HEK293 (cell line): ENCODE results near the gene RFESD.

Source experiments
- CTCF ChIA-PET: fragments of 350-600 bp; formaldehyde crosslinking; extraction: SDS; loops from one replicate; lab custom pipeline; 2021; ENCODE audit warnings: antibody characterized with exemption; lab: Yijun Ruan, JAX
- POLR2A ChIA-PET: fragments of 300-600 bp; formaldehyde crosslinking; extraction: SDS; loops from one replicate; lab custom pipeline; 2020; ENCODE audit warnings: antibody characterized with exemption, inconsistent platforms; lab: Yijun Ruan, JAX
- H3K27ac ChIP-seq: fragments of 200-500 bp; sonication (Bioruptor generic); 2 replicates; pipeline ENCODE4 v1.5.1; 2014; ENCODE audit warnings: low read depth, low read length, control low read depth, inconsistent platforms; ENCODE audit errors: extremely low read depth
- H3K36me3 ChIP-seq, 2 experiments: fragments of 200-500 bp in 1 of 2; sonication (Bioruptor generic) in 1 of 2; 1 replicate in 1 of 2; 2 replicates in 1 of 2; pipeline ENCODE4 v1.5.1; 2014 to 2017; ENCODE audit warnings: inconsistent platforms in 2 of 2, low read length in 2 of 2; ENCODE audit not compliant: control insufficient read depth in 2 of 2, insufficient read depth in 1 of 2
- H3K4me1 ChIP-seq: fragments of 200-500 bp; sonication (Bioruptor generic); 2 replicates; pipeline ENCODE4 v1.5.1; 2014; ENCODE audit warnings: mild to moderate bottlenecking, low read length, inconsistent platforms; ENCODE audit not compliant: control insufficient read depth, insufficient read depth
- H3K4me3 ChIP-seq: 2 replicates; pipeline ENCODE4 v1.5.1; 2011; ENCODE audit warnings: low read depth, mild to moderate bottlenecking, control low read depth, low read length, moderate library complexity
- H3K9me3 ChIP-seq: fragments of 200-500 bp; sonication (Bioruptor generic); 2 replicates; pipeline ENCODE4 v1.5.1; 2014; ENCODE audit warnings: low read depth, low read length, inconsistent platforms; ENCODE audit not compliant: control insufficient read depth, insufficient read depth
- IKZF3 ChIP-seq: fragments of 450-650 bp; IDR thresholded peaks from 2 replicates; pipeline ENCODE4 v1.5.0; 2018; ENCODE audit warnings: missing biosample characterization, mild to moderate bottlenecking, missing genetic modification characterization, moderate library complexity
- KLF9 ChIP-seq: fragments of 450-650 bp; formaldehyde crosslinking; IDR thresholded peaks from 2 replicates; pipeline ENCODE4 v1.5.1; 2016; ENCODE audit warnings: missing biosample characterization, missing genetic modification characterization, low read depth
- ZEB2 ChIP-seq: fragments of 450-650 bp; formaldehyde crosslinking; IDR thresholded peaks from 2 replicates; pipeline ENCODE4 v1.5.1; 2016; ENCODE audit warnings: missing biosample characterization, missing genetic modification characterization
- ZFP37 ChIP-seq: fragments of 450-650 bp; formaldehyde crosslinking; IDR thresholded peaks from 2 replicates; pipeline ENCODE4 v1.5.1; 2016; ENCODE audit warnings: missing biosample characterization, missing genetic modification characterization
- ZNF2 ChIP-seq: fragments of 450-650 bp; formaldehyde crosslinking; IDR thresholded peaks from 2 replicates; pipeline ENCODE4 v1.5.1; 2016; ENCODE audit warnings: missing biosample characterization, missing genetic modification characterization
- ZNF302 ChIP-seq: fragments of 450-650 bp; formaldehyde crosslinking; IDR thresholded peaks from 2 replicates; pipeline ENCODE4 v1.5.1; 2016; ENCODE audit warnings: missing biosample characterization, missing genetic modification characterization, low read depth
- ZNF571 ChIP-seq: fragments of 450-650 bp; formaldehyde crosslinking; IDR thresholded peaks from 2 replicates; pipeline ENCODE4 v1.5.0; 2017; ENCODE audit warnings: missing biosample characterization, missing genetic modification characterization
- ZNF707 ChIP-seq: fragments of 450-650 bp; formaldehyde crosslinking; IDR thresholded peaks from 2 replicates; pipeline ENCODE4 v1.5.1; 2016; ENCODE audit warnings: missing biosample characterization, missing genetic modification characterization
- TF ChIP-seq, protein P1 (sequence below): fragments of 450-650 bp; formaldehyde crosslinking; IDR thresholded peaks from 2 replicates; pipeline ENCODE4 v1.5.1; 2016; ENCODE audit warnings: missing biosample characterization, missing genetic modification characterization, borderline replicate concordance
- TF ChIP-seq, protein P2 (sequence below): fragments of 450-650 bp; formaldehyde crosslinking; conservative IDR thresholded peaks from 2 replicates; pipeline ENCODE4 v1.5.1; 2016; ENCODE audit warnings: low read depth, missing biosample characterization, missing genetic modification characterization
- TF ChIP-seq, protein P3 (sequence below): fragments of 450-650 bp; formaldehyde crosslinking; IDR thresholded peaks from 2 replicates; pipeline ENCODE4 v1.5.1; 2016; ENCODE audit warnings: missing biosample characterization, missing genetic modification characterization
- TF ChIP-seq, protein P4 (sequence below): fragments of 450-650 bp; formaldehyde crosslinking; IDR thresholded peaks from 2 replicates; pipeline ENCODE4 v1.5.1; 2016; ENCODE audit warnings: missing biosample characterization, missing genetic modification characterization, borderline replicate concordance

RFESD gene

DNA sequence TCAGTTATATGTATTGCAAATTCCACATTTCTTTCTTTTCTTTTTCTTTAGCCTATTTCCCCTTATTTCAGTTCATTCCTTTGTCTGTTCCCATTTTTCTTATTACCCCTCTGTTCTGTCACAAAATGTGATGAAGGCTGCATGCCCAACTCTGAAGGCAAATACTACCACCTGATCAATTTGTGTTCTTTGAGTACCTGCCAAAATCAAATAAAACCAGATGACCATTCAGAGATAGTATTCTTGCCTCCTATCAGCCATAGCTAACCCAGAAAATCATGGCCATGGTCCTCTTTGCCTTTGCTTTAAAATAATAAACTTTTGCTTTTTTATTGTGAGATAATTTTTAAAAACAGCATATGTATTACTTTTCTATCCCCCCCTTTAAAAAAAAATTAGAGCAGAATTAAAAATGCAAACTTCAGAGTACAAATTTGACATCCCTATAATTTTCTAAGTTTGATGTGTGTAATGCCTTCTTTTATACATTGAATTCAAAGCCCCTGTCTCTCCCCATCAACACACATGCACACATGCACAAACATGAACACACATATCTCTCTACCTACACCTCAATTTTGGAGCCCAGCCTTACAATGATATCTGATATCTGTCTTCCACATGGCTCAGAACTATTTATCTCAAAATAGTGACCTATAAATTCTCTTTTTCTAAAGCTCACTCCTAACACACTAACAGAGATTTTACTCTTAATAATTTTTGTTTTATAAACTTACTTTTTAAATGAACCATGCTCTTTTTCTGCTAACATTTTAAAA lies 3.5 kb downstream of the RFESD start (continued):
- TF ChIP-seq, protein P1, sequence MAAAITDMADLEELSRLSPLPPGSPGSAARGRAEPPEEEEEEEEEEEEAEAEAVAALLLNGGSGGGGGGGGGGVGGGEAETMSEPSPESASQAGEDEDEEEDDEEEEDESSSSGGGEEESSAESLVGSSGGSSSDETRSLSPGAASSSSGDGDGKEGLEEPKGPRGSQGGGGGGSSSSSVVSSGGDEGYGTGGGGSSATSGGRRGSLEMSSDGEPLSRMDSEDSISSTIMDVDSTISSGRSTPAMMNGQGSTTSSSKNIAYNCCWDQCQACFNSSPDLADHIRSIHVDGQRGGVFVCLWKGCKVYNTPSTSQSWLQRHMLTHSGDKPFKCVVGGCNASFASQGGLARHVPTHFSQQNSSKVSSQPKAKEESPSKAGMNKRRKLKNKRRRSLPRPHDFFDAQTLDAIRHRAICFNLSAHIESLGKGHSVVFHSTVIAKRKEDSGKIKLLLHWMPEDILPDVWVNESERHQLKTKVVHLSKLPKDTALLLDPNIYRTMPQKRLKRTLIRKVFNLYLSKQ (tag by site-specific recombination) = no peak
- TF ChIP-seq IKZF3 (tag by site-specific recombination) = no peak

DNA sequence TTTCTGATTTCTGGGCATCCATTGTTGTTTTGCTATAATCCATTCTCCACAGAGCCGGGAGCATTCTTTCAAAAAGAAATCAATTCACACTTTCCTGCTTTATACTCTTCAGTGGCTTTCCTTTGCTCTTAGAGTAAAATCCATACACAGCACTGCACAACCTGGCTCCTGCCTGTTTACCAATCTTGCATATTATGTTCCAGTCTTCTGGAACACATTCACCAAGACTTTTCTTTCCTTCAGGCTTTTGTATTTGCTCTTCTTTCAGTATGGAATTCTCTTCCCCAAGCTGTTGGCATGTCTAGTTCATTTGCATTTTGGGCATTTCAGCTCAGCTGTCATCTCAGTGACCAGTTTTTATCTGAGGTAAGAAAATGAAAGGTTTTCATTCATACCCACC lies 6.3 kb downstream of the RFESD start:
- no peak for TF ChIP-seq KLF9 (tag by site-specific recombination)
- POLR2A ChIA-PET = no interaction called here
- CTCF ChIA-PET = interaction anchor here (0.7 to 6.8 kb wide), 3 partner anchors 9 to 92 kb away, joined by 4 to 44 read pairs (median 5); no protein-coding TSS in a partner anchor
- Histone ChIP-seq H3K4me1 (peaks cover 1% of the 10 kb centered on the region; the same call in 1 of the 2 replicates), H3K9me3 (no peaks in the 10 kb centered on the region), H3K36me3 (peaks cover 0 to 8% of the 10 kb centered on the region in 2 experiments; a peak in 1 of 3 replicates), H3K4me3 (no peak overlapping the region), H3K27ac (no peak overlapping the region)

DNA sequence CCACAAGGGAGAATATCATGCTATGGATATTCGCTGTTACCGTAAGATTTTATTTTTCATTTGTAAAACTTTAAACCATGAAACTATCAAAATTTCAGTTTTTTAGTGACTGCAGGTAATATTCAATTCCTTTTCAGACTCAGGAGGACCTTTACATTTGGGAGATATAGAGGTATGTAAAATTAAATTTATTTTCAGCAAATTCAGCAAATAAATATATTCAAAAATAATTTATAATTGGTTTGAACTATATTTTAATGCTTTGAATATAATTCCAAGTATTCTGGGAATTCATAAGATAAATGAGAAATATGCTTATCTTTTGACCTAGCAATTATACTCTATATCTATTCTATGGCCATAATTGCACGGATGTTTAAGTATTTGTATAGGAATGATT lies 7.6 kb downstream of the RFESD start:
- no peak overlapping the region for H3K4me3 ChIP-seq
- peaks cover 0 to 8% of the 10 kb centered on the region in 2 experiments; a peak in 1 of 3 replicates for H3K36me3 ChIP-seq
- H3K9me3 ChIP-seq = no peaks in the 10 kb centered on the region
- ChIA-PET CTCF (interaction anchor here (6.8 kb wide), 1 partner anchor 10 kb away, joined by 44 read pairs; no protein-coding TSS in a partner anchor), POLR2A (no interaction called here)
- TF ChIP-seq ZNF302 (no peak), ZNF2 (tag by site-specific recombination) (no peak), ZFP37 (tag by site-specific recombination) (no peak), ZNF571 (tag by site-specific recombination) (no peak), ZNF707 (tag by site-specific recombination) (no peak), ZEB2 (tag by site-specific recombination) (no peak)
- TF ChIP-seq, protein P2, sequence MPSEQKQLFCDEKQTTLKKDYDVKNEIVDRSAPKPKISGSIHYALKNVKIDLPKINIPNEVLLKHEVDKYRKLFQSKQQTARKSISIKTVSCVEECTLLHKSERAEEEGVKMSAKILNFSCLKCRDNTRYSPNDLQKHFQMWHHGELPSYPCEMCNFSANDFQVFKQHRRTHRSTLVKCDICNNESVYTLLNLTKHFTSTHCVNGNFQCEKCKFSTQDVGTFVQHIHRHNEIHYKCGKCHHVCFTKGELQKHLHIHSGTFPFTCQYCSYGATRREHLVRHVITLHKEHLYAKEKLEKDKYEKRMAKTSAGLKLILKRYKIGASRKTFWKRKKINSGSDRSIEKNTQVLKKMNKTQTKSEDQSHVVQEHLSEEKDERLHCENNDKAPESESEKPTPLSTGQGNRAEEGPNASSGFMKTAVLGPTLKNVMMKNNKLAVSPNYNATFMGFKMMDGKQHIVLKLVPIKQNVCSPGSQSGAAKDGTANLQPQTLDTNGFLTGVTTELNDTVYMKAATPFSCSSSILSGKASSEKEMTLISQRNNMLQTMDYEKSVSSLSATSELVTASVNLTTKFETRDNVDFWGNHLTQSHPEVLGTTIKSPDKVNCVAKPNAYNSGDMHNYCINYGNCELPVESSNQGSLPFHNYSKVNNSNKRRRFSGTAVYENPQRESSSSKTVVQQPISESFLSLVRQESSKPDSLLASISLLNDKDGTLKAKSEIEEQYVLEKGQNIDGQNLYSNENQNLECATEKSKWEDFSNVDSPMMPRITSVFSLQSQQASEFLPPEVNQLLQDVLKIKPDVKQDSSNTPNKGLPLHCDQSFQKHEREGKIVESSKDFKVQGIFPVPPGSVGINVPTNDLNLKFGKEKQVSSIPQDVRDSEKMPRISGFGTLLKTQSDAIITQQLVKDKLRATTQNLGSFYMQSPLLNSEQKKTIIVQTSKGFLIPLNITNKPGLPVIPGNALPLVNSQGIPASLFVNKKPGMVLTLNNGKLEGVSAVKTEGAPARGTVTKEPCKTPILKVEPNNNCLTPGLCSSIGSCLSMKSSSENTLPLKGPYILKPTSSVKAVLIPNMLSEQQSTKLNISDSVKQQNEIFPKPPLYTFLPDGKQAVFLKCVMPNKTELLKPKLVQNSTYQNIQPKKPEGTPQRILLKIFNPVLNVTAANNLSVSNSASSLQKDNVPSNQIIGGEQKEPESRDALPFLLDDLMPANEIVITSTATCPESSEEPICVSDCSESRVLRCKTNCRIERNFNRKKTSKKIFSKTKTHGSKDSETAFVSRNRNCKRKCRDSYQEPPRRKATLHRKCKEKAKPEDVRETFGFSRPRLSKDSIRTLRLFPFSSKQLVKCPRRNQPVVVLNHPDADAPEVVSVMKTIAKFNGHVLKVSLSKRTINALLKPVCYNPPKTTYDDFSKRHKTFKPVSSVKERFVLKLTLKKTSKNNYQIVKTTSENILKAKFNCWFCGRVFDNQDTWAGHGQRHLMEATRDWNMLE (tag by site-specific recombination) = no peak
- TF ChIP-seq, protein P3, sequence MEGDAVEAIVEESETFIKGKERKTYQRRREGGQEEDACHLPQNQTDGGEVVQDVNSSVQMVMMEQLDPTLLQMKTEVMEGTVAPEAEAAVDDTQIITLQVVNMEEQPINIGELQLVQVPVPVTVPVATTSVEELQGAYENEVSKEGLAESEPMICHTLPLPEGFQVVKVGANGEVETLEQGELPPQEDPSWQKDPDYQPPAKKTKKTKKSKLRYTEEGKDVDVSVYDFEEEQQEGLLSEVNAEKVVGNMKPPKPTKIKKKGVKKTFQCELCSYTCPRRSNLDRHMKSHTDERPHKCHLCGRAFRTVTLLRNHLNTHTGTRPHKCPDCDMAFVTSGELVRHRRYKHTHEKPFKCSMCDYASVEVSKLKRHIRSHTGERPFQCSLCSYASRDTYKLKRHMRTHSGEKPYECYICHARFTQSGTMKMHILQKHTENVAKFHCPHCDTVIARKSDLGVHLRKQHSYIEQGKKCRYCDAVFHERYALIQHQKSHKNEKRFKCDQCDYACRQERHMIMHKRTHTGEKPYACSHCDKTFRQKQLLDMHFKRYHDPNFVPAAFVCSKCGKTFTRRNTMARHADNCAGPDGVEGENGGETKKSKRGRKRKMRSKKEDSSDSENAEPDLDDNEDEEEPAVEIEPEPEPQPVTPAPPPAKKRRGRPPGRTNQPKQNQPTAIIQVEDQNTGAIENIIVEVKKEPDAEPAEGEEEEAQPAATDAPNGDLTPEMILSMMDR (tag by site-specific recombination) = no peak
- TF ChIP-seq, protein P4, sequence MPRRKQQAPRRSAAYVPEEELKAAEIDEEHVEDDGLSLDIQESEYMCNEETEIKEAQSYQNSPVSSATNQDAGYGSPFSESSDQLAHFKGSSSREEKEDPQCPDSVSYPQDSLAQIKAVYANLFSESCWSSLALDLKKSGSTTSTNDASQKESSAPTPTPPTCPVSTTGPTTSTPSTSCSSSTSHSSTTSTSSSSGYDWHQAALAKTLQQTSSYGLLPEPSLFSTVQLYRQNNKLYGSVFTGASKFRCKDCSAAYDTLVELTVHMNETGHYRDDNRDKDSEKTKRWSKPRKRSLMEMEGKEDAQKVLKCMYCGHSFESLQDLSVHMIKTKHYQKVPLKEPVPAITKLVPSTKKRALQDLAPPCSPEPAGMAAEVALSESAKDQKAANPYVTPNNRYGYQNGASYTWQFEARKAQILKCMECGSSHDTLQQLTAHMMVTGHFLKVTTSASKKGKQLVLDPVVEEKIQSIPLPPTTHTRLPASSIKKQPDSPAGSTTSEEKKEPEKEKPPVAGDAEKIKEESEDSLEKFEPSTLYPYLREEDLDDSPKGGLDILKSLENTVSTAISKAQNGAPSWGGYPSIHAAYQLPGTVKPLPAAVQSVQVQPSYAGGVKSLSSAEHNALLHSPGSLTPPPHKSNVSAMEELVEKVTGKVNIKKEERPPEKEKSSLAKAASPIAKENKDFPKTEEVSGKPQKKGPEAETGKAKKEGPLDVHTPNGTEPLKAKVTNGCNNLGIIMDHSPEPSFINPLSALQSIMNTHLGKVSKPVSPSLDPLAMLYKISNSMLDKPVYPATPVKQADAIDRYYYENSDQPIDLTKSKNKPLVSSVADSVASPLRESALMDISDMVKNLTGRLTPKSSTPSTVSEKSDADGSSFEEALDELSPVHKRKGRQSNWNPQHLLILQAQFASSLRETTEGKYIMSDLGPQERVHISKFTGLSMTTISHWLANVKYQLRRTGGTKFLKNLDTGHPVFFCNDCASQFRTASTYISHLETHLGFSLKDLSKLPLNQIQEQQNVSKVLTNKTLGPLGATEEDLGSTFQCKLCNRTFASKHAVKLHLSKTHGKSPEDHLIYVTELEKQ (tag by site-specific recombination) = no peak
- no peak overlapping the region for H3K27ac ChIP-seq
- no peaks in the 10 kb centered on the region for H3K4me1 ChIP-seq
